ENCODE data around the gene OSTC.

The OSTC gene

DNA sequence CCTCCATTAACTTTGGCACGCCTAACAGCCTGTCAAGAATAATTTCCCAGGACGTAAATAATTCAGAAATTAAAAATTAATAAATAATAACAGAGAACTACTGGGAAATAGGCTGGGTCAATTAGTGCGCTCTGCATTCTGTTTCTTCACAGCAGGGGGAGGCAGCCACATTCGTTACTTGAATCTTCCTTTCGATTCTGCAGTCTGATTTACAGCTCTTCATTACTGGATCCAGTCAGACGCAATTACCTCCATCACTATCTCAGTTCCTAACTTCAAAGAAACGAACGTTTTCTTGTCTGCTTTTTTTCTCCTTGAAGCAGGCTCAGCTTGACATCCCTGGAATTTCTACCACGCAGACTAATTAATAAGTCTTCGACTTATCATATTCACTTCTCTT lies 39.0 kb upstream of the OSTC start:
- TF ChIP-seq, protein P1, sequence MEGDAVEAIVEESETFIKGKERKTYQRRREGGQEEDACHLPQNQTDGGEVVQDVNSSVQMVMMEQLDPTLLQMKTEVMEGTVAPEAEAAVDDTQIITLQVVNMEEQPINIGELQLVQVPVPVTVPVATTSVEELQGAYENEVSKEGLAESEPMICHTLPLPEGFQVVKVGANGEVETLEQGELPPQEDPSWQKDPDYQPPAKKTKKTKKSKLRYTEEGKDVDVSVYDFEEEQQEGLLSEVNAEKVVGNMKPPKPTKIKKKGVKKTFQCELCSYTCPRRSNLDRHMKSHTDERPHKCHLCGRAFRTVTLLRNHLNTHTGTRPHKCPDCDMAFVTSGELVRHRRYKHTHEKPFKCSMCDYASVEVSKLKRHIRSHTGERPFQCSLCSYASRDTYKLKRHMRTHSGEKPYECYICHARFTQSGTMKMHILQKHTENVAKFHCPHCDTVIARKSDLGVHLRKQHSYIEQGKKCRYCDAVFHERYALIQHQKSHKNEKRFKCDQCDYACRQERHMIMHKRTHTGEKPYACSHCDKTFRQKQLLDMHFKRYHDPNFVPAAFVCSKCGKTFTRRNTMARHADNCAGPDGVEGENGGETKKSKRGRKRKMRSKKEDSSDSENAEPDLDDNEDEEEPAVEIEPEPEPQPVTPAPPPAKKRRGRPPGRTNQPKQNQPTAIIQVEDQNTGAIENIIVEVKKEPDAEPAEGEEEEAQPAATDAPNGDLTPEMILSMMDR (IDR thresholded peaks at IDR 0.05), result no peak
- Histone ChIP-seq H3K36me3 (no peaks in the 10 kb centered on the region), H3K27ac (no peak overlapping the region), H3K27me3 (no peaks in the 10 kb centered on the region), H3K4me3 (ENCODE audit: low read depth in 1 of 2, low read length in 1 of 2) (no peak overlapping the region), H3K9me3 (no peaks in the 10 kb centered on the region), H3K4me1 (ENCODE audit: control insufficient read depth in 1 of 2, insufficient read depth in 1 of 2, low read depth in 1 of 2, low read length in 1 of 2) (no peaks in the 10 kb centered on the region)

DNA sequence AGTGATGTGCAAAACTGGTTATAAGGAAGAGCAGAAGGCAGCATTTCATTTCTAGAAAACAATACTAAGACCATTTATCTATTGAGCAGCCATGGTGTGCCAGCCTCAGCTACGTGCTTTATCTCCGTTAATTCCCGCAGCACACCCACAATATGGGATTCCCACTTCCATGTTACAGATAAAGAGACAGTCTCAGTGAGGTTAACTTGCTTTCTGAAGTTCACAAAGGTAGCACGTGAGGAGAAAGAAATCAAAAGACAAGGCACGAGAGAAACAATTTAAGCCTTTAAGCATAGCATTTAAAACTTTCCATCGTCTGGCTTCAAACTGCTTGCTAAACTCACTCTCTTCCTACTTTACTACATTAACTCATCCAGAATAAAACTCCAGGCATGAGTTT lies 38.0 kb upstream of the OSTC start:
- Histone ChIP-seq H3K4me3 (ENCODE audit: low read depth in 1 of 2, low read length in 1 of 2) (no peak overlapping the region), H3K4me1 (ENCODE audit: control insufficient read depth in 1 of 2, insufficient read depth in 1 of 2, low read depth in 1 of 2, low read length in 1 of 2) (no peaks in the 10 kb centered on the region), H3K27ac (no peak overlapping the region), H3K36me3 (no peaks in the 10 kb centered on the region), H3K9me3 (no peaks in the 10 kb centered on the region), H3K27me3 (no peaks in the 10 kb centered on the region)
- TF ChIP-seq, protein P1 (IDR thresholded peaks at IDR 0.05), result no peak

DNA sequence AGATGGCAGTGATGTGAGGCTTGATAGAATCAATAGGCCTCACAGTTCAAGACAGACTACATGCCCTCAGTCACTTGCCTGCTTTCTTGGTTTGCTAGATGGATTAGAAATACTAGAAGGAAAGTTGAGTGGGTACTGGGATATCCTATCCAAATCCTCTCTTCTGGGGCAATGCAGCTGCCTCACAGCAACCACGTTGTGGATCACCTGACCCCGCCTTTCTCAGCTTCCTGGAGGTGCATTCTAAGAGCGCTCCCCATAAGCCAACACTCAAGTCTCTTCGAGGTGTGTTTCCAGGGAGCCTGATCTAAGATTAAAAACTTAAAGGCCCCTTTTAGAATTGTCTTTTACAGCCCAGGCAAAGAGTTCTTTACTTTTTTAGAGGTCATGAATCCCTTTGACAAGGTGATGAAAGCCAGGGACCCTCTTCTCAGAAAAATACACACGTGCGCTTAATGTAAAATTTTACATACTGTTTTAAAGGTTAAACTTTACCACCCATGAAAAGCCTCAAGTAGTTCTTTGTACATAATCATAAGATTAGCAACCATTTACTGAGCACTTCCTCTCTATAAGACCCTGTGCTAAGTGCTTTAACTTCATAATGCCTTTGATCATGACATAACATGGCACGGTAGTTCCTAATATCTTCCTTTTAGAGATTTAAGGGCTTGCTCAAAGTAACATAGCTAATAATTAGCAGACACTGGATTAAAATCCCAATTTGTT lies 30.9 kb upstream of the OSTC start:
- Histone ChIP-seq H3K27ac (peak overlapping the region; percentile 77), H3K4me3 (ENCODE audit: low read depth in 1 of 2, low read length in 1 of 2) (peak overlapping the region; percentile 86 to 96), H3K4me1 (ENCODE audit: control insufficient read depth in 1 of 2, insufficient read depth in 1 of 2, low read depth in 1 of 2, low read length in 1 of 2) (peaks cover 18 to 23% of the 10 kb centered on the region in 2 experiments), H3K27me3 (no peaks in the 10 kb centered on the region), H3K36me3 (peaks cover 31% of the 10 kb centered on the region), H3K9me3 (no peaks in the 10 kb centered on the region)
- TF ChIP-seq, protein P1 (IDR thresholded peaks at IDR 0.05), result no peak

DNA sequence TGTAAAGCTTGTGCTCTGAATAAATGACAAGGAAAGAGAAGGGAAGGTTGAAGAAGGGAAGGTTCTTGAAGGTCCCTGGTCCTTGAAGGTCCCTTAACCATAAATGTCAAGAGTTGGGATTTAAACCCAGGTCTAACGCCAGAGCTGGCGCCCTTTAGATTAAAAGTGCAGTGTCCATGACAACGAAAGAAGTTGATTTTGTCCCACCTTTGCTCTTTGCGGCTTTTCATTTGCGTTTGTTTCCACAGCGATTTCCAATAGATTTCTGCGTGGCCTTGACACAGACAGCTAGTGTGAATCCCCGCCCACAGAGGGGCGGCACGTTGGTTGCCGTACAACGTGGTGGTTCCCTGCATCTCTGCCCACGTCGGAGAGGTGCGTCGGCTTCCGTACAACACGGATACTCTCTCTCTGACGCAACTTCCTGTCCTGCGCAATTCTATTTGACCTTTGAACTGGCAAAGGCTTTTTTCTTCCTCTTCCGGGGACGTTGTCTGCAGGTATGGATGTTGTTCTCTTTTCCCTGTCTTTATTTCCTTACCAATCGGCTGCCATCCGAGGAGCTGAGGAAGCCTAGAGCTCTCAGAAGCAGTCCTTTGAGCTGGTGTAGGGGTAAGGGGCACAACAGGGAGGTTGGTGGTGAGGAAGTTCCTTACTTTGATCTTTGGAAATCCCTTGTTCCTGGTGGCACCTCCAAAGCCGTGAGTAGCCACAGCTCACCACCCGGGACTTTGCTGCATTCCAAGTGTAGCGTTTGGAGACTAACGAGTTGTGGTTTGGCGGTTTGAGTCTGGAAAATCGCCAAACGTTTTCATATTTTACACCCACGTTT lies 30.1 kb upstream of the OSTC start, which contains the start of gene RPL34:
Gene RPL34 (plus strand): TSS at position 476 of the 832 bp plus-strand sequence. CDS start 1,384 bp downstream, outside the sequence.
- TF ChIP-seq, protein P1 (IDR thresholded peaks at IDR 0.05), result no peak
- peaks cover 39% of the 10 kb centered on the region for H3K36me3 ChIP-seq
- H3K9me3 ChIP-seq, result no peaks in the 10 kb centered on the region
- peaks cover 18 to 23% of the 10 kb centered on the region in 2 experiments for H3K4me1 ChIP-seq (ENCODE audit: control insufficient read depth in 1 of 2, insufficient read depth in 1 of 2, low read depth in 1 of 2, low read length in 1 of 2)
- peak within 1 kb of the TSS; percentile 86 to 96 for H3K4me3 ChIP-seq (ENCODE audit: low read depth in 1 of 2, low read length in 1 of 2)
- H3K27ac ChIP-seq, result peak within 1 kb of the TSS; percentile 77
- H3K27me3 ChIP-seq, result no peaks in the 10 kb centered on the region

DNA sequence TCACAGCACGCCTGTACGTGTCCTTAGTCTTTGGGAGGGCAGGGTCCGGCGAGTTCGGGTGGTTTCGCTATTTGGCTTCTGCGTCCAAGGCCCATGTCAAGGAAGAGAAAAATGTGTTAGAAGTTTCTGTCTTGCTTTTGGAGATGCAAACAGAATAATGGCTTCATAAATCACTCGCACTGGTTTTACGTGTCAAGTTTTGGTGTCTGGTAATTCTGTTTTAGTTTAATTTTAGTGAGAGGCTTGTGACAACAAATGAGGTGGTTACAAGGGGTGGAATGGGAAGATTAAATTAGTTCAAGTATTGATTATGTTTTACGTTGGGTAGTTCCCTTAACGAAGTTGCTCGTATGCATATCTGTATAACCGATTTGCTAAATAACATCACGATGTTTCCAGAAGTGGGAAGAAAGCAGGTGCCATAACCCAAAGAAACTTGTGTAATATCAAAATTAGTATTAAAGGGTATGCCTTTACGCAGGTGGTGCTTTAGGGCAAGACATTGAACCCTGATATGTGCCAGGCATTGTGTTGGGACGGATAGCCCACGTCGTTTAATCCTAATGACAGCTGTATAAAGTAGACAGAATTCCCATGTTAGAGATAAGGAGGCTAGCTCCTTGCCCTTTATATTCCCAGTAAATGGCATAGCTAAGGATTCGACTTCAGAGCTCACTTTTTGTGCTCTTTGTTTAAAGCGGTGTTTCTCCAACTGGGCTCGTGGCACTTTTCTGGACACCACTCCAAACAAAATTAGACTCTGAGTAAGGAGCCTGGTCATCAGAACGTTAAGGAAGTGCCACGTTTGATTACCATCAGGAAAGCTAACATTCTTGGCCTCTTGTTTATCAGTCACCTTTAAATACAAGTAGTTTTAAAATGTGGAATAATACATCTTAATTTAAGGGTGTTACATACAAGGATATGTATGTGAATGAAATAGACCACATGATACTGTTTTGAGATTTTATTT lies 29.2 kb upstream of the OSTC start:
- Histone ChIP-seq H3K27ac (peak overlapping the region; percentile 77), H3K9me3 (no peaks in the 10 kb centered on the region), H3K36me3 (peaks cover 48% of the 10 kb centered on the region), H3K4me1 (ENCODE audit: control insufficient read depth in 1 of 2, insufficient read depth in 1 of 2, low read depth in 1 of 2, low read length in 1 of 2) (peaks cover 18 to 23% of the 10 kb centered on the region in 2 experiments), H3K4me3 (ENCODE audit: low read depth in 1 of 2, low read length in 1 of 2) (peak overlapping the region; percentile 86 to 96), H3K27me3 (no peaks in the 10 kb centered on the region)
- TF ChIP-seq, protein P1 (IDR thresholded peaks at IDR 0.05), result no peak

Data from neutrophil (primary cell).